Esophagus muscularis mucosa (tissue), 4 donors: Measurements from ENCODE around the gene SHLD1. TPM values are rescaled to one million over a fixed set of nuclear protein-coding genes. Genes with fewer than 3 reads are reported as not detected.

ENCODE experiments used
- DNase-seq: peaks from one replicate; pipeline ENCODE4 v3.0.0-alpha.2; 2017; ENCODE audit errors: extremely low spot score
- H3K27ac ChIP-seq, 4 donors: fragments of 200-600 bp; sonication (generic); replicated peaks in 1 of 4; 1 replicate in 3 of 4; 2 replicates in 1 of 4; pipeline ENCODE4 v1.5.1; 2016 to 2019; ENCODE audit warnings: mild to moderate bottlenecking in 1 of 4
- H3K27me3 ChIP-seq, 4 donors: fragments of 200-600 bp; sonication (generic); one replicate each; pipeline versions ENCODE4 v1.5.1 to v1.6.0; 2016 to 2019
- H3K36me3 ChIP-seq, 4 donors: fragments of 200-600 bp; sonication (generic); one replicate each; pipeline ENCODE4 v1.5.1; 2016 to 2019
- H3K4me1 ChIP-seq, 4 donors: fragments of 200-600 bp; sonication (generic); one replicate each; pipeline ENCODE4 v1.5.1; 2016 to 2019
- H3K4me3 ChIP-seq, 4 donors: fragments of 200-600 bp; sonication (generic); 1 replicate in 2 of 4; 2 replicates in 2 of 4; pipeline ENCODE4 v1.5.1; 2016 to 2019; ENCODE audit warnings: mild to moderate bottlenecking in 4 of 4, moderate library complexity in 1 of 4
- H3K9me3 ChIP-seq, 4 donors: fragments of 200-600 bp; sonication (generic); 1 replicate in 3 of 4; 2 replicates in 1 of 4; pipeline ENCODE4 v1.5.1; 2016 to 2019
- CTCF ChIP-seq, 3 experiments: fragments of 200-600 bp in 2 of 3; fragments of 450-650 bp in 1 of 3; sonication (generic) in 2 of 3; IDR thresholded peaks; one replicate each; pipeline ENCODE4 v1.5.1; 2017 to 2019; ENCODE audit warnings: antibody characterized with exemption in 3 of 3, mild to moderate bottlenecking in 2 of 3, moderate library complexity in 1 of 3
- EP300 ChIP-seq: sonication (generic); formaldehyde crosslinking; IDR thresholded peaks from one replicate; pipeline ENCODE4 v1.6.1; 2017; ENCODE audit warnings: antibody characterized with exemption
- POLR2A ChIP-seq: fragments of 450-650 bp; IDR thresholded peaks from one replicate; pipeline ENCODE4 v1.6.1; 2017; ENCODE audit warnings: antibody characterized with exemption, moderate library complexity, mild to moderate bottlenecking, low read depth
- POLR2AphosphoS5 ChIP-seq, 2 donors: sonication (generic); formaldehyde crosslinking; IDR thresholded peaks; one replicate each; pipeline ENCODE4 v1.6.1; 2017; ENCODE audit warnings: antibody characterized with exemption in 2 of 2
- WGBS: methylation state at CpG from one replicate; pipeline ENCODE4 v1.1.5; 2018; 5-methylcytosine and 5-hydroxymethylcytosine counted together
- intact Hi-C: fragments of 100-400 bp; cut with DNase I; formaldehyde crosslinking; loops from one replicate; pipeline ENCODE4 v1.15.1; 2023
- total RNA-seq, 4 donors: library from RNA; depleted of rRNA; stranded (reverse); fragments of >200 nt; gene quantifications; one replicate each; pipeline versions ENCODE4 v1.1.0 to v1.2.1, GENCODE V29; 2016

SHLD1 gene
- total RNA-seq, 4 donors from 2014 or later: 1.7 to 4.6 (median 2.6) TPM

GRCh38 chr20:5770987-5771318 lies 20.8 kb downstream of the SHLD1 start:
- Histone ChIP-seq H3K4me1 (peaks cover 0 to 9% (median 7%) of the 10 kb centered on the region in 4 donors), H3K27ac (no peak overlapping the region), H3K4me3 (no peak overlapping the region), H3K9me3 (no peaks in the 10 kb centered on the region), H3K36me3 (peaks cover 0 to 32% (median 22%) of the 10 kb centered on the region in 4 donors), H3K27me3 (no peaks in the 10 kb centered on the region)
- TF ChIP-seq POLR2A: no peak
- TF ChIP-seq EP300: no peak
- TF ChIP-seq POLR2AphosphoS5 (IDR thresholded peaks at IDR 0.05): no peak
- TF ChIP-seq CTCF (IDR thresholded peaks at IDR 0.05): no peak
- intact Hi-C loops: no loop called here
- 81% methylated on average over 1 of the region's 1 CpG for WGBS
- no peak for DNase-seq

- H3K36me3 ChIP-seq: peaks cover 0 to 43% (median 36%) of the 10 kb centered on the region in 4 donors
- H3K27ac ChIP-seq: no peak overlapping the region
- intact Hi-C loops: no loop called here
- DNase-seq: no peak
- H3K9me3 ChIP-seq: no peaks in the 10 kb centered on the region
- 95% methylated on average over 5 of the region's 5 CpGs for WGBS
- H3K27me3 ChIP-seq: no peaks in the 10 kb centered on the region
- H3K4me1 ChIP-seq: no peaks in the 10 kb centered on the region
- no peak overlapping the region for H3K4me3 ChIP-seq
- TF ChIP-seq POLR2AphosphoS5 (IDR thresholded peaks at IDR 0.05) (no peak), EP300 (no peak), POLR2A (no peak), CTCF (IDR thresholded peaks at IDR 0.05) (no peak)
These were observed 22.5 kb downstream of the SHLD1 start for GRCh38 chr20:5772704-5773103.

- TF ChIP-seq POLR2AphosphoS5 (IDR thresholded peaks at IDR 0.05): no peak
- TF ChIP-seq CTCF (IDR thresholded peaks at IDR 0.05): no peak
- no peak for TF ChIP-seq EP300
- no peak for TF ChIP-seq POLR2A
- no peaks in the 10 kb centered on the region for H3K4me1 ChIP-seq
- intact Hi-C loops: no loop called here
- peaks cover 0 to 43% (median 36%) of the 10 kb centered on the region in 4 donors for H3K36me3 ChIP-seq
- DNase-seq: no peak
- H3K4me3 ChIP-seq: no peak overlapping the region
- no peaks in the 10 kb centered on the region for H3K9me3 ChIP-seq
- 97% methylated on average over 8 of the region's 8 CpGs for WGBS
- no peaks in the 10 kb centered on the region for H3K27me3 ChIP-seq
- no peak overlapping the region for H3K27ac ChIP-seq
These were observed 23.4 kb downstream of the SHLD1 start for GRCh38 chr20:5773589-5773988.

GRCh38 chr20:5776077-5776476 lies 25.9 kb downstream of the SHLD1 start:
- H3K9me3 ChIP-seq: no peaks in the 10 kb centered on the region
- peaks cover 0 to 43% (median 36%) of the 10 kb centered on the region in 4 donors for H3K36me3 ChIP-seq
- H3K27ac ChIP-seq: no peak overlapping the region
- DNase-seq: no peak
- H3K27me3 ChIP-seq: no peaks in the 10 kb centered on the region
- H3K4me1 ChIP-seq: peaks cover 0 to 4% (median 2%) of the 10 kb centered on the region in 4 donors
- intact Hi-C loops: no loop called here
- no peak for TF ChIP-seq CTCF (IDR thresholded peaks at IDR 0.05)
- no peak overlapping the region for H3K4me3 ChIP-seq
- 100% methylated on average over 5 of the region's 5 CpGs for whole genome bisulfite sequencing
